HepG2 (cell line): ENCODE data around the gene SEMA7A. TPM values are rescaled to one million over a fixed set of nuclear protein-coding genes. Genes with fewer than 3 reads are reported as not detected.
A peak's percentile ranks its signal among the peaks of the same experiment; 100 is the strongest.

Experiments used
- CENPBD1 ChIP-seq: sonication (generic); formaldehyde crosslinking; IDR thresholded peaks from 2 replicates; pipeline ENCODE4 v1.8.0; 2022; ENCODE audit warnings: missing genetic modification reagents, low read depth, mild to moderate bottlenecking, borderline replicate concordance
- FOXC1 ChIP-seq: sonication (generic); formaldehyde crosslinking; IDR thresholded peaks from 2 replicates; pipeline ENCODE4 v1.8.0; 2022; ENCODE audit warnings: mild to moderate bottlenecking, missing genetic modification reagents, borderline replicate concordance
- FUBP1 ChIP-seq: sonication (generic); formaldehyde crosslinking; IDR thresholded peaks from 2 replicates; pipeline ENCODE4 v1.5.1; 2020; ENCODE audit warnings: missing genetic modification reagents, mild to moderate bottlenecking, borderline replicate concordance
- PCBP1 ChIP-seq: fragments of 200-400 bp; formaldehyde crosslinking; IDR thresholded peaks from 2 replicates; pipeline ENCODE4 v1.6.1; 2017; ENCODE audit warnings: mild to moderate bottlenecking, low read depth, low read length, borderline replicate concordance
- PCBP2 ChIP-seq: fragments of 200-400 bp; formaldehyde crosslinking; optimal IDR thresholded peaks from 2 replicates; pipeline ENCODE3; 2018; ENCODE audit warnings: low read length, low read depth; ENCODE audit not compliant: poor library complexity, severe bottlenecking
- POLR2G ChIP-seq: fragments of 200-400 bp; formaldehyde crosslinking; IDR thresholded peaks from 2 replicates; pipeline ENCODE4 v1.6.1; 2018; ENCODE audit warnings: mild to moderate bottlenecking, low read depth, low read length, moderate library complexity
- PRDM15 ChIP-seq: sonication (generic); formaldehyde crosslinking; IDR thresholded peaks from 2 replicates; pipeline ENCODE4 v1.4.0; 2020; ENCODE audit warnings: missing genetic modification reagents
- SIX4 ChIP-seq: sonication (generic); formaldehyde crosslinking; IDR thresholded peaks from 2 replicates; pipeline ENCODE4 v1.4.0; 2020; ENCODE audit warnings: missing genetic modification reagents
- SMARCE1 ChIP-seq: fragments of 450-650 bp; IDR thresholded peaks from 2 replicates; pipeline ENCODE4 v1.6.1; 2017; ENCODE audit warnings: borderline replicate concordance
- SRY ChIP-seq: sonication (generic); formaldehyde crosslinking; IDR thresholded peaks from 2 replicates; pipeline ENCODE4 v1.8.0; 2022; ENCODE audit warnings: mild to moderate bottlenecking, missing genetic modification reagents
- ZBTB14 ChIP-seq: sonication (generic); formaldehyde crosslinking; IDR thresholded peaks from 2 replicates; pipeline ENCODE4 v1.4.0; 2020; ENCODE audit warnings: missing genetic modification reagents
- ZC3H4 ChIP-seq: sonication (generic); formaldehyde crosslinking; IDR thresholded peaks from 2 replicates; pipeline ENCODE4 v1.4.0; 2020; ENCODE audit warnings: missing genetic modification reagents, borderline replicate concordance
- ZNF326 ChIP-seq: sonication (generic); formaldehyde crosslinking; IDR thresholded peaks from 2 replicates; pipeline ENCODE4 v1.4.0; 2020; ENCODE audit warnings: missing genetic modification reagents, borderline replicate concordance
- ZNF512 ChIP-seq: sonication (generic); formaldehyde crosslinking; IDR thresholded peaks from 2 replicates; pipeline ENCODE4 v1.4.0; 2020; ENCODE audit warnings: mild to moderate bottlenecking, missing genetic modification reagents
- ZNF687 ChIP-seq: sonication (generic); formaldehyde crosslinking; IDR thresholded peaks from 2 replicates; pipeline ENCODE4 v1.5.1; 2020; ENCODE audit warnings: mild to moderate bottlenecking, missing genetic modification reagents, moderate library complexity
- polyA plus RNA-seq, 8 experiments: library from polyadenylated mRNA; depleted of rRNA in 3 of 8; stranded (reverse) in 7 of 8; unstranded in 1 of 8; fragments of >200 nt; fragmentation: Illumina TruSeq in 4 of 8; extraction: Trizol in 4 of 8; gene quantifications; 2 replicates each; pipeline versions ENCODE4 v1.2.1 to v1.2.3, GENCODE V29; 2011 to 2016; ENCODE audit warnings: low read depth in 4 of 8, missing spikeins in 1 of 8, mixed read lengths in 1 of 8; ENCODE audit not compliant: insufficient read depth in 1 of 8
- total RNA-seq, 5 experiments: library from RNA; depleted of rRNA; stranded (reverse); fragments of >200 nt; fragmentation: Illumina TruSeq; extraction: Trizol; gene quantifications; 2 replicates each; pipeline ENCODE4 v1.2.3, GENCODE V29; 2016; ENCODE audit warnings: low read depth in 1 of 5

The SEMA7A gene
- total and polyA plus RNA-seq, 2 of the 13 experiments (the other 11 are each of a cell fraction or from before 2014, with no cell fraction given), result 9.0 to 15.8 TPM

GRCh38 chr15:74433592-74434262, at the start of gene SEMA7A (continued):
- peak; percentile 64 for TF ChIP-seq ZNF687 (CRISPR knock-in tag)
- TF ChIP-seq FUBP1, result no peak
- no peak for TF ChIP-seq PCBP2
- peak; percentile 39; the same call in 1 of the 2 replicates for TF ChIP-seq SRY (CRISPR knock-in tag)
- no peak for TF ChIP-seq PCBP1
- TF ChIP-seq POLR2G, result peak; percentile 78
- TF ChIP-seq ZNF326 (CRISPR knock-in tag), result no peak
- TF ChIP-seq ZNF512 (CRISPR knock-in tag), result no peak
- TF ChIP-seq ZBTB14 (CRISPR knock-in tag), result no peak
- no peak for TF ChIP-seq SMARCE1
- no peak for TF ChIP-seq SIX4 (CRISPR knock-in tag)
- TF ChIP-seq PRDM15, result no peak
- no peak for TF ChIP-seq ZC3H4 (CRISPR knock-in tag)
- TF ChIP-seq FOXC1 (CRISPR knock-in tag), result no peak
- TF ChIP-seq CENPBD1 (CRISPR knock-in tag), result no peak
